K562 (cell line): Measurements from ENCODE around the gene KPTN. TPM values are rescaled to one million over a fixed set of nuclear protein-coding genes. Genes with fewer than 3 reads are reported as not detected.

Source experiments
- CCAR2 ChIP-seq: fragments of 200-400 bp; formaldehyde crosslinking; IDR thresholded peaks from 2 replicates; pipeline ENCODE4 v1.6.1; 2017; ENCODE audit warnings: mild to moderate bottlenecking, low read depth, low read length
- CCNT2 ChIP-seq: IDR thresholded peaks from 2 replicates; pipeline ENCODE4 v1.6.1; 2011; ENCODE audit warnings: borderline replicate concordance, low read depth, mild to moderate bottlenecking, moderate library complexity, mixed read lengths, low read length; ENCODE audit not compliant: insufficient read length; ENCODE audit errors: extremely low read depth
- ELF1 ChIP-seq: fragments of 200-800 bp; sonication (Bioruptor generic); IDR thresholded peaks from 2 replicates; pipeline ENCODE4 v1.6.1; 2016; ENCODE audit warnings: missing genetic modification characterization, missing compliant biosample characterization
- HLTF ChIP-seq: fragments of 450-650 bp; IDR thresholded peaks from 2 replicates; pipeline ENCODE4 v1.6.1; 2016
- KAT7 ChIP-seq: sonication (generic); formaldehyde crosslinking; IDR thresholded peaks from 2 replicates; pipeline ENCODE4 v1.8.0; 2022; ENCODE audit warnings: missing genetic modification reagents, mild to moderate bottlenecking, borderline replicate concordance
- KLF16 ChIP-seq: IDR thresholded peaks from 2 replicates; pipeline ENCODE4 v1.6.1; 2016; ENCODE audit warnings: antibody characterized with exemption
- SAP30 ChIP-seq: fragments of 200-600 bp; sonication (generic); IDR thresholded peaks from 2 replicates; pipeline ENCODE4 v1.6.1; 2012; ENCODE audit warnings: borderline replicate concordance, low read depth, mild to moderate bottlenecking, moderate library complexity, low read length, control low read depth, inconsistent platforms; ENCODE audit not compliant: insufficient read depth, poor library complexity, severe bottlenecking
- SMARCB1 ChIP-seq: IDR thresholded peaks from 2 replicates; pipeline ENCODE4 v1.6.1; 2011; ENCODE audit warnings: improper control_type of control experiment, low read depth; ENCODE audit not compliant: insufficient read length
- SUPT5H ChIP-seq: fragments of 450-650 bp; IDR thresholded peaks from 2 replicates; pipeline ENCODE4 v1.6.1; 2016
- ZNF79 ChIP-seq: fragments of 250-450 bp; sonication (Bioruptor Pico); IDR thresholded peaks from 2 replicates; pipeline ENCODE4 v1.4.0; 2020; ENCODE audit warnings: low read depth, mild to moderate bottlenecking, moderate library complexity
- polyA plus RNA-seq, 8 experiments: library from polyadenylated mRNA; depleted of rRNA in 4 of 8; stranded (reverse) in 5 of 8; unstranded in 3 of 8; fragments of >200 nt; fragmentation: Nextera tagmentation in 2 of 8; fragmentation: Illumina TruSeq in 1 of 8; extraction: Ambion mirVana in 2 of 8; extraction: Trizol in 1 of 8; gene quantifications; 2 replicates each; pipeline versions ENCODE4 v1.2.1 to v1.2.3, GENCODE V29; 2011 to 2014; ENCODE audit warnings: inconsistent platforms in 1 of 8, missing spikeins in 1 of 8
- total RNA-seq, 7 experiments: library from RNA; depleted of rRNA in 6 of 7; stranded (reverse); fragments of >200 nt in 6 of 7; fragmentation: Illumina TruSeq in 2 of 7; extraction: Trizol in 2 of 7; gene quantifications; 2 replicates each; pipeline versions ENCODE4 v1.2.1 to v1.2.3, GENCODE V29; 2011 to 2021; ENCODE audit warnings: low replicate concordance in 1 of 7
- TF ChIP-seq, protein P1 (sequence below): fragments of 250-450 bp; sonication (Bioruptor Pico); IDR thresholded peaks from 2 replicates; pipeline ENCODE4 v1.4.0; 2020; ENCODE audit warnings: mild to moderate bottlenecking, moderate library complexity
- TF ChIP-seq, protein P2 (sequence below), 2 experiments: fragments of 250-450 bp in 1 of 2; fragments of 450-650 bp in 1 of 2; sonication (Bioruptor Pico) in 1 of 2; IDR thresholded peaks; 2 replicates each; pipeline versions ENCODE4 v1.6.1 to v1.8.0; 2016 to 2021; ENCODE audit warnings: mild to moderate bottlenecking in 2 of 2, moderate library complexity in 2 of 2, missing compliant biosample characterization in 1 of 2, missing genetic modification characterization in 1 of 2
- TF ChIP-seq, protein P3 (sequence below): fragments of 250-450 bp; sonication (Bioruptor Pico); IDR thresholded peaks from 2 replicates; pipeline ENCODE4 v1.8.0; 2021; ENCODE audit warnings: moderate library complexity, mild to moderate bottlenecking, inconsistent platforms
- TF ChIP-seq, protein P4 (sequence below), 2 experiments: fragments of 450-650 bp; IDR thresholded peaks; 2 replicates each; pipeline ENCODE4 v1.6.1; 2016; ENCODE audit warnings: mild to moderate bottlenecking in 2 of 2, borderline replicate concordance in 1 of 2, low read depth in 1 of 2, moderate library complexity in 1 of 2

The KPTN gene
- total and polyA plus RNA-seq, 9 of the 15 experiments (the other 6 are each of a cell fraction or from before 2014, with no cell fraction given), result 0.56 to 18.2 (median 8.5) TPM

DNA sequence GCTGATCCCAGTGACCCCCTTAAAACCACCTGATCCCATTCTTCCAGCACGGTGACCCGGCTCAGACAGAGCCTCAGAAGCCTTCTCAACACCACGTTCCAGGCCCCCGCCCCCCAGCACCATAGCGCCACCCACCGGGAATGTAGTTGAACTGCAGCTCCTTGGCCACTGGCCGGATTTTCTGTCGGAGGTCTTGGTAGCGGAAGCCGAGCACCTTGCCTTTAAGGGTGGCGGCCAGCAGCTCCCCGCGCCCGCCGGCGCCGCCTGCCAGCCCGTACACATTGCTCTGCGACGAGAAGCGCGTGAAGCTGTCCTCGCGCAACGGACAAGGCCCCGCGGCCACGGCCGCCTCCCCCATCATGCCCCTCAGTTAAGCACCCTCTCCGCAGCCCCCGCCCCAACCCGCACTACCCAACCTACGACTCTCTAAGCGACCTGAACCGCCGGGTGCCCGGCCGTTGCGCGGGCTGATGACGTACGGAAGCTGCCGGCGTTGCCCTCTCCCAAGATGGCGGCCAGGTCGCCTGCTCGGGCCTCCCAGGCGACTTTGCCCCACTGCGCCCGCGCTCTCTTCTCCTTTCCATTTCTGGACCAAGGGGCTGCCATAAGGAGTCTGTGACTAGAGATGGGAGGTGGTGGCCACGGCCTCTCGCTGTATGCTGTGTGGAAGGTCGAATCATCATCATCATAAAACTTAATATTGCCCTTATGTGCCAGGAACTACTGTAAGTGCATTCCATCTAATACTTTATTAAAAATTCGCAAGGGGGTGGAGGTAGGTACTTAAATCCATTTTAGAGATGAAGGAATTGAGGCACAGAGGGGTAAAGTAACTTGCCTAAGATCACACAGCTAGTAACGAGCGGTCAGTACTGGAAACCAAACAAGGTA lies at the start of gene KPTN (continued):
- TF ChIP-seq, protein P1, sequence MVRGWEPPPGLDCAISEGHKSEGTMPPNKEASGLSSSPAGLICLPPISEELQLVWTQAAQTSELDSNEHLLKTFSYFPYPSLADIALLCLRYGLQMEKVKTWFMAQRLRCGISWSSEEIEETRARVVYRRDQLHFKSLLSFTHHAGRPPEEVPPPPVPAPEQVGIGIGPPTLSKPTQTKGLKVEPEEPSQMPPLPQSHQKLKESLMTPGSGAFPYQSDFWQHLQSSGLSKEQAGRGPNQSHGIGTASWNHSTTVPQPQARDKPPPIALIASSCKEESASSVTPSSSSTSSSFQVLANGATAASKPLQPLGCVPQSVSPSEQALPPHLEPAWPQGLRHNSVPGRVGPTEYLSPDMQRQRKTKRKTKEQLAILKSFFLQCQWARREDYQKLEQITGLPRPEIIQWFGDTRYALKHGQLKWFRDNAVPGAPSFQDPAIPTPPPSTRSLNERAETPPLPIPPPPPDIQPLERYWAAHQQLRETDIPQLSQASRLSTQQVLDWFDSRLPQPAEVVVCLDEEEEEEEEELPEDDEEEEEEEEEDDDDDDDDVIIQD (CRISPR knock-in tag), result no peak
- TF ChIP-seq HLTF (no peak), SAP30 (peak; percentile 61), CCAR2 (no peak), KLF16 (peak; percentile 60; the same call in 1 of the 2 replicates), ELF1 (peak; percentile 67), SMARCB1 (no peak), CCNT2 (peak; percentile 78), KAT7 (CRISPR knock-in tag) (no peak), SUPT5H (peak; percentile 81), ZNF79 (CRISPR knock-in tag) (no peak)
- TF ChIP-seq, protein P2, sequence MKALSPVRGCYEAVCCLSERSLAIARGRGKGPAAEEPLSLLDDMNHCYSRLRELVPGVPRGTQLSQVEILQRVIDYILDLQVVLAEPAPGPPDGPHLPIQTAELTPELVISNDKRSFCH (CRISPR knock-in tag; IDR thresholded peaks at IDR 0.05), result no peak
- TF ChIP-seq, protein P2 (tag; IDR thresholded peaks at IDR 0.05), result no peak; the same call in 1 of the 2 replicates
- TF ChIP-seq, protein P3, sequence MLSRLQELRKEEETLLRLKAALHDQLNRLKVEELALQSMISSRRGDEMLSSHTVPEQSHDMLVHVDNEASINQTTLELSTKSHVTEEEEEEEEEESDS, result no peak
- TF ChIP-seq, protein P4, sequence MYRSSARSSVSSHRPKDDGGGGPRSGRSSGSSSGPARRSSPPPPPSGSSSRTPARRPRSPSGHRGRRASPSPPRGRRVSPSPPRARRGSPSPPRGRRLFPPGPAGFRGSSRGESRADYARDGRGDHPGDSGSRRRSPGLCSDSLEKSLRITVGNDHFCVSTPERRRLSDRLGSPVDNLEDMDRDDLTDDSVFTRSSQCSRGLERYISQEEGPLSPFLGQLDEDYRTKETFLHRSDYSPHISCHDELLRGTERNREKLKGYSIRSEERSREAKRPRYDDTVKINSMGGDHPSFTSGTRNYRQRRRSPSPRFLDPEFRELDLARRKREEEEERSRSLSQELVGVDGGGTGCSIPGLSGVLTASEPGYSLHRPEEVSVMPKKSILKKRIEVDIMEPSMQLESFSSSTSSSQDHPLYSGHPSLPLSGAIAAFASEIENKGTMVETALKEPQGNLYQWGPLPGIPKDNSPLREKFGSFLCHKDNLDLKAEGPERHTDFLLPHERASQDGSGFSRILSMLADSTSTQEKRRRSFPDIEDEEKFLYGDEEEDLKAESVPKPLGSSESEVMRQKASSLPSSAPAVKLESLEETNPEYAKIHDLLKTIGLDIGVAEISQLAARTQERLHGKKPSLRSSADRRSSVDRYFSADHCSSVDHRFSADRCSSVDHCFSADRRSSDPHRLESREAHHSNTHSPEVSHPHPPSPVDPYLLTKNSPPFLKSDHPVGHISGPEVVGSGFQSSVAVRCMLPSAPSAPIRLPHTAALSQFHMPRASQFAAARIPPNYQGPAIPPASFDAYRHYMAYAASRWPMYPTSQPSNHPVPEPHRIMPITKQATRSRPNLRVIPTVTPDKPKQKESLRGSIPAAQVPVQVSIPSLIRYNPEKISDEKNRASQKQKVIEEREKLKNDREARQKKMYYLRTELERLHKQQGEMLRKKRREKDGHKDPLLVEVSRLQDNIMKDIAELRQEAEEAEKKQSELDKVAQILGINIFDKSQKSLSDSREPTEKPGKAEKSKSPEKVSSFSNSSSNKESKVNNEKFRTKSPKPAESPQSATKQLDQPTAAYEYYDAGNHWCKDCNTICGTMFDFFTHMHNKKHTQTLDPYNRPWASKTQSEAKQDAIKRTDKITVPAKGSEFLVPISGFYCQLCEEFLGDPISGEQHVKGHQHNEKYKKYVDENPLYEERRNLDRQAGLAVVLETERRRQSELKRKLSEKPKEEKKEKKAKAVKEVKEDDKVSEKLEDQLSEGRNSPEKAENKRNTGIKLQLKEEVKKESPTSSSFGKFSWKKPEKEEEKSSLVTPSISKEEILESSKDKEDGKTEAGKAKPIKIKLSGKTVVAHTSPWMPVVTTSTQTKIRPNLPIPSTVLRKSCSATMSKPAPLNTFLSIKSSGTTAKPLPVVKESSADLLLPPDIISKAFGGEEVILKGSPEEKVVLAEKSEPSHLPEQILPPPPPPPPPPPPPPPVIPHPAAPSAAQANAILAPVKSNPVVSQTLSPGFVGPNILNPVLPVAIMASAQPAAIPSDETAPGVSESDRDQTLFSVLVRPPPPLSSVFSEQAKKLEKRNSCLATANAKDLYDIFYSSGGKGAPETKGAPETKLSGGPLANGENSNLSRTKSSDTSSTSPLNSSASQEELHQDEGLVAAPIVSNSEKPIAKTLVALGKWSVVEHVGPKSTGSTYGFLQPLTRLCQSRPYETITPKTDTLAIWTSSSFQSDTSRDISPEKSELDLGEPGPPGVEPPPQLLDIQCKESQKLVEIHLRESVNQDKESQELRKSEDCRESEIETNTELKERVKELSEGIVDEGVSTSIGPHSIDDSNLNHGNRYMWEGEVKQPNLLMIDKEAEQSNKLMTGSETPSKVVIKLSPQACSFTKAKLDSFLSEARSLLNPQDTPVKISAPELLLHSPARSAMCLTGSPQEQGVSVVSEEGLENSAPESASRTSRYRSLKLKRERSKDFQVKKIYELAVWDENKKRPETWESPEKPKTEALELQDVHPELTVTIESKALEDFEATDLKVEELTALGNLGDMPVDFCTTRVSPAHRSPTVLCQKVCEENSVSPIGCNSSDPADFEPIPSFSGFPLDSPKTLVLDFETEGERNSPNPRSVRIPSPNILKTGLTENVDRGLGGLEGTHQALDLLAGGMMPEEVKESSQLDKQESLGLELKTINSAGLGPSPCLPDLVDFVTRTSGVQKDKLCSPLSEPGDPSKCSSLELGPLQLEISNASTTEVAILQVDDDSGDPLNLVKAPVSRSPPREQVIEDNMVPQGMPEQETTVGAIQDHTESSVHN (IDR thresholded peaks at IDR 0.05; ENCODE audit: borderline replicate concordance in 1 of 2, low read depth in 1 of 2), result no peak
